GM11168 (cell line): Measurements from ENCODE around the gene RPEL1.
"Not testable (repeated sequence)": the region's sequence is repeated elsewhere in the genome, so short reads cannot be mapped to it uniquely, and the experiment has no call there.

ENCODE experiments used
- in situ Hi-C: fragments of 300-500 bp; cut with MboI; formaldehyde crosslinking; loops from one replicate; pipeline ENCODE4 v1.12.0; 2022; ENCODE audit warnings: low sequenced_read_pairs; ENCODE audit not compliant: unreplicated experiment

Gene RPEL1

DNA sequence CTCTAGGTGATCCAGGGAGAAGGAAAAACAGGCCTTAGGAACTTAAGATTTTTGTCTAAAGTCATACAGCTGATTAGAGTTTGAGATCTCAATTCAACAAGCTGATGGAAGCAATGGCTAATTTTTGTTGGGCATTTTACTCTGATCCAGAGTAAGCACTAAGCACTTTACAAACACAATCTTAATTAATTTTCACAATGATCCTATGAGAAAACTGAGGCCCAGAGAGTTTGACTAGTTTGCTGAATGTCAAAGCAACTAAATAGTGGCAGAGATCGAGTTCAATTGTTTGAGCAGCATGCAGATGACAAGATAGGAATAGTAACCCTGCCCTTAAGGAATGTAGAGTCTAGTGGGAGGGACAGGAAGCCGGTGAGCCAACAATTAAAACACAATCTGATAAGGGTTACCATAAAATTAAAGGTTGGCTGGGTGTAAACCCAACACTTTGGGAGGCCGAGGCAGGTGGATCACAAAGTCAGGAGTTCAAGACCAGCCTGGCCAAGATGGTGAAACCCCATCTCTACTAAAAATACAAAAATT, 13.5 kb upstream of the RPEL1 start:
- in situ Hi-C loops = loop anchor here (10.0 to 25.0 kb wide), 2 partner anchors 137 to 320 kb away; partner anchors contain the start of gene CNNM2

DNA sequence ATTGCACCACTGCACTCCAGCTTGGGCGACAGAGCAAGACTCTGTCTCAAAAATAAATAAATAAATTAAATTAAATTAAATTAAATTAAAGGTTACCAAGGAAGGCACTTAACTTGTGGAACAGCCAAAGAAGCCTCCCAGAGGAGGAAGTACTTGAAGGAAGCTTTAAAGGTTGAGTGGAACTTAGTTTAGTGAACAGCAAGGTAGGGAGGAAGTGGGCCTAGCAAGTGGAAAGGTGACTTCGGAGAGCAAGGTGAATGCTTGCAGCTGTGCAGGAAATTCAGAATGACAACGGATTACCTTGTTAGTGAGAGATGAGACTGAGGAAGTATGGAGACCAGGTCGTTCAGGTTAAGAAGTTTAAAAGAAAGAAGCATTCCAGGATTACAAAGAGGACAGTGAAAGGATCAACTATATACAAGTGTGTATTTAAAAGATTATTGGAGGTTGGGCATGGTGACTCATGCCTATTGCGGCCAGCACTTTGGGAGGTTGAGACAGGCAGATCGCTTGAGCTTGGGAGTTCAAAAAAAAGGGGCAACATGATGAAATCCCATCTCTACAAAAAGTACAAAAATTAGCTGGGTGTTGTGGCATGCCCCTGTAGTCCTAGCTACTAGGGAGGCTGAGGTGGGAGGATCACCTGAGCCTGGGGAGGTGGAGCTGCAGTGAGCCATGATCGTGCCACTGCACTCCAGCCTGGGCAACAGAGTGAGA, 12.8 kb upstream of the RPEL1 start:
- in situ Hi-C loops = loop anchor here (10.0 to 25.0 kb wide), 2 partner anchors 138 to 321 kb away; partner anchors contain the start of gene CNNM2

DNA sequence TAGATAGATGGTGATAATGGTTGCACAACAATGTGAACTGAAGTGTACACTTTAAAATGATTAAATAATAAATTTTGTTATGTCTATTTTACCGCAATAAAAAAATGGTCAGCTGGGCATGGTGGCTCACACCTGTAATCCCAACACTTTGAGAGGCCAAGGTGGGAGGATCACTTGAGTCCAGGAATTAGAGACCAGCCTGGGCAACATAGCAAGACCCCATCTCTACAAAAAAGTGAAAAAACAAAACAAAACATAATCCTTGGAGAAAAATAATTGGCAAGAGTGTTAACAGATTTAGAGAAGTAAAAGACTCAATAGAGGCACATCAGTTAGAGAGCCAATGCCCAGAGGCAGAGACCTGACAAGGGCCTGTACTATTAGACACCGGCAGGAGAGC, 9.9 kb upstream of the RPEL1 start:
- in situ Hi-C loops = loop anchor here (10.0 to 25.0 kb wide), 2 partner anchors 141 to 323 kb away; partner anchors contain the start of gene CNNM2

DNA sequence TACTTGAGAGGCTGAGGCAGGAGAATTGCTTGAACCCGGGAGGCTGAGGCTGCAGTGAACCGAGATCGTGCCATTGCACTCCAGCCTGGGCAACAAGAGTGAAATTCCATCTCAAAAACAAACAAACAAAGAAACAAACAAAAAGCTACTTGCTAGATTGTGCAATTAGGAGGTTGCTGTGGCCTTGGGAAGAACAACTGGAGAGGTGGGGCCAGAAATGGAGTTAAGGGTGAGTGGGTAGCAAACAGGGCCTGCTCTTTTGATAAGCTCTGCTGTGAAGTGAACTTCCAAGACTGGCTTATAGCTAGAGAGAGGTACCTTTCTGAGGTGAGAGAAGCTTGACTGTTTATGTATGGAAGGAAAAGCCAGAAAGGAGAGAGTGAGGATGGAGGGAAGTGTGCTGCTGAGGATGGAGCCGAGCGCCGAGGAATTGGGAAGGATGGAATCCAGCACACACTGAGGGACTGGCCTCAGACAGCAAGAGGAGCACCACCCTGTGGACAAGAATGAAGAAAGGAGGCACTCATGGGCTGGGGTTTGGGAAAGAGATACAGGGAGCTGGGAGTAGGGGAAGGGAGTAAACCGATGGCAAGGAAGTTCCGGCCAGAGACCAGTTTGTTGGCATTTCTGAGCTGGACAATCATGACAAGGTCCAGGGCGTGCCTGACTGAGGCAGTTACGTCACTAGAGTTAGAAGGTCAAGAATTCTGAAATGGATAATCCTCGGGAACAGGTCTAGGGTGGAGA, 7.0 kb upstream of the RPEL1 start:
- in situ Hi-C loops = loop anchor here (10.0 to 25.0 kb wide), 2 partner anchors 144 to 326 kb away; partner anchors contain the start of gene CNNM2

DNA sequence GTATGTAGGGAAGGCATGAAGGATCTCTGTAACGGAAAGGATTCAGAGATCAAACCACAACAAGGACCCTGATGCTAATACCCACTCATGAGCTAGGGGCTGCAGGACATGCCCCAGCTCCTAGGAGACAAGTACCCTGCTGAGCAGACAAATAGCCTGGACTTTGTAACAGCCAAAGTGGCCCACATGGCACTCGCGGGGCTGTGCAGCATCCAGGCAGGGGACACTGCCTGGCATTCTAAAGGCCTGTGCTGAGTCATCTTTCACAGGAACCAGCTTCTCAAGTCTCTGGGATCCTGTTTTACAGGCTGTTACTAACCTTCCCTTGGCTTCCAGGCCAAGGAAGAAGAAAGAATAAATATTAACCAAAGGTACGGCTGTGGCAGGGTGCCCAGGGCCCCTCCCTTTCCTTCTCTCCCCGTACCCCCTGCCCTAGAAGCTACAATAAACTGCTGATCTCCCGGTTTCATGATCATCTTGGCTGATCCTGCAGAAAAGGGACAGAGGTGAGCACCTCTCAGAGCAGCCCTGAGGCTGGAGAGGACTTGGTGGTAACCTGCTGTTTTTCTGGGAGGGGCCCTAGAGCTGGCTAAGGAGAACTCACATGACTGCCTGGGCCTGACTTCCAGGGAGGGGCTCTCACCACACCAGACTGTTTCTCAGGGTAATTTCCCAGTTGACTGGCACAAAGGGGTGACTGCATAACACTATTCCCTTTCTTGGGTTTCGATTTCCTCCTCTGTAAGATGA, 4.2 kb upstream of the RPEL1 start:
- in situ Hi-C loops = loop anchor here (25.0 kb wide), 1 partner anchor 329 kb away; the partner anchor contains the start of gene CNNM2

DNA sequence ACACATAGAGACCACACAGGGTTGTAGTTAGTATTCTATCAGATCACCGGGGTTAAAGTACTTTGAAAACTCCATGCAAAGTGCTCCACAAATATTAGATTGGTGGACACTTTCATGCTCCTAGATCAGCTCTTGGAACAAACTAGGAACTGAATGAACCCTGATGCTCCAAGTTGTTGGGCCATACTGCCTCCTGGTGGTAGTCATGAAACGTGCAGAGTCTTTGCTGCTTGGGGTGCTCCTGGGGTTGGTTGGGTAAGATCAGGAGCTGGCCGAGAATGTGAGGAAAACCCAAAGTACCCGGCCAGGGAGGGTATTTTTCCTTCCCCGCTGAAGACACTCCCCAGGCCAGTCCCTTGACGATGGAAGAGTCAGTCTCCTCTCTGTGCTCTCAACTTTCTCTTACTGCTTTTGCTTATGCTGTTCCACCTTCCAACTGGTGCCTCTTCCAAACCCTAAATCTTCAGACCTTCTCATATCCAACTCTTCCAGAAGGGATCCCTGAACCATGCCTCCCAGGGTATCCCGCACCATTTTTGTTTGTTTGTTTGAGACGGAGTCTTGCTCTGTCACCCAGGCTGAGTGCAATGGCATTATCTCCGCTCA, 918 bp upstream of the RPEL1 start:
- in situ Hi-C loops = loop anchor here (25.0 kb wide), 1 partner anchor 332 kb away; the partner anchor contains the start of gene CNNM2

DNA sequence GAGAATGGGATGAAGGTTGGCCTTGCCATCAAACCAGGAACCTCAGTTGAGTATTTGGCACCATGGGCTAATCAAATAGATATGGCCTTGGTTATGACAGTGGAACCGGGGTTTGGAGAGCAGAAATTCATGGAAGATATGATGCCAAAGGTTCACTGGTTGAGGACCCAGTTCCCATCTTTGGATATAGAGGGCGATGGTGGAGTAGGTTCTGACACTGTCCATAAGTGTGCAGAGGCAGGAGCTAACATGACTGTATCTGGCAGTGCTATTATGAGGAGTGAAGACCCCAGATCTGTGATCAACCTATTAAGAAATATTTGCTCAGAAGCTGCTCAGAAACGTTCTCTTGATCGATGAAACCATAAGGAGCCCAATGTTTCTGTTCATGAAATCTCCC, 637 bp downstream of the RPEL1 start:
- in situ Hi-C loops = loop anchor here (25.0 kb wide), 1 partner anchor 334 kb away; the partner anchor contains the start of gene CNNM2

DNA sequence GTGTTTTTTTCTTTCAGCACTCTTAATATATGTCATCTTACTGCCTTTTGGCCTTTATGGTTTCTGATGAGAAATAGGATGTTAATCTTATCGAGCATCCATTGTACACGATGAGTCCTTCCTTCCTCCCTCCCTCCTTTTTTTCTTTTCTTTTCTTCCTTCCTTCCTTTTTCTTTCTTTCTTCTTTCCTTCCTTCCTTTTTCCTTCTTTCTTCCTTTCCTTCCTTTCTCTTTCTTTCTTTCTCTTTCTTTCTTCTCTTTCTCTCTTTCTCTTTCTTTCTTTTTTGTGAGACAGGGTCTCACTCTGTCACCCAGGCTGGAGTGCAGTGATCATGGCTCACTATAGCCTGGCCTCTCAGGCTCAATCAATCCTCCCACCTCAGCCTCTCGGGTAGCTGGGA, 8.4 kb downstream of the RPEL1 start:
- in situ Hi-C loops = no loop called here

DNA sequence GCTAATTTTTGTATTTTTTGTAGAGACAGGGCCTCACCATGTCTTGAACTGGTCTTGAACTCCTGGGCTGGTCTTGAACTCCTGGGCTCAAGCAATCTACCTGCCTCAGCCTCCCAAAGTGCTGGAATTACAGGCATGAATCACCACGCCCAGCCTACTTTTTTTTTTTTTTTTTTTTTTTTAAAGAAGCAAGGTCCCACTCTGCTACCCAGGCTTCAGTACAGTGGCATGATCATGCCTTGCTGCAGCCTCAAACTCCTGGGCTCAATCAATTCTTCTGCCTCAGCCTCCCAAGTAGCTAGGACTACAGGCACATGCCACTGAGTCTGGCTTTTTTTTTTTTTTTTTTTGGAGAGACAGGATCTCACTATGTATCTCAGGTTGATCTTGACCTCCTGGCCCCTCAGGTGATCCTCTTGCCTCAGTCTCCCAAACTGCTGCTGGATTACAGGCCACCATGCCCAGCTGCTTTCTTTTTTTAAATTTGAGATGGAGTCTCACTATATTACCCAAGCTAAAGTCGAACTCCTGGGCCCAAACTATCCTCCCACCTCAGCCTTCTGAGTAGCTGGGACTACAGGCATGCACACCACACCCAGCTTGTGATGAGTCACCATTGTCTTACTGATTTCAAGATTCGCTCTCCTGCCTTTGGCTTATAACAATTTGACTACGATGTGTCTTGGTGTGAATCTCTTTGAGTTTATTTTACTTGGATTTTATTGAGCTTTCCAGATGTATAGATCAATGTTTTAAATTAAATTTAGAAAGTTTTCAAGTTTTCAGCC, 9.0 kb downstream of the RPEL1 start:
- in situ Hi-C loops = no loop called here

DNA sequence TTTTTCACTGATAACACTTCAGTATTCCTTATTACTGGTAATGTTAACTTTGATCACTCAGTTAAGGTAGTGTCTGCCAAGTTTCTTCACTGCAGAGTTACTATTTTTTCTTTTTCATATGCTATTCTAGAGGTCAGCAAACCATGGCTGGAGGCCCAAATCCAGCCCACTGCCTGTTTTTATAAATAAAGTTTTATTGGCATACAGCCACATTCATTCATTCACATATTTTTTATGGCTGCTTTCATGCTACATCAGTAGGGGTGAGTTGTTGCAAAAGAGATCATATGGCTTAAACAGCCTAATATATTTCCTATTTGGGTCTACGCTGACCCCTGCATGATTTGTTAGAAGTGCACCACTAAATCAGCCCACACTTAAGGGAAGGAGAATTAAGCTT, 10.9 kb downstream of the RPEL1 start:
- in situ Hi-C loops = no loop called here

DNA sequence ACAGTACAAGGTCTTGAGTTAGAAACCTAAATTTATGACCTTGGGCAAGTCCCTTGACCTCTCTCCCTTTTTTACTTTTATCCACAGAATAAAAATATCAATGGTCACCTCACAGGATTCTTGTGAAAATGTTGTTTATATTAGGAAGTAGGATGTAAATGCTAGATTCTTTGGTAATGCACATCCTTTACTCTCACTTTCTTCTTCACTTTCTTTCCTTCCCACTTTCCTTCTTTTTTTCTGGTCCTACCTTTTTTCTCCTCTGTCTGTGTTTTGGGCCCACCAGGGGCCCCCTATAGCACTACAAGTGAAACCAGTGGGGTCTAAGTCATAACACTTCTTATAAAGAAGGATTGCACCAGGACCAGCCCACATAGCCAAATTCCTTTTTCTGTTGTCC, 12.1 kb downstream of the RPEL1 start:
- in situ Hi-C loops = no loop called here

DNA sequence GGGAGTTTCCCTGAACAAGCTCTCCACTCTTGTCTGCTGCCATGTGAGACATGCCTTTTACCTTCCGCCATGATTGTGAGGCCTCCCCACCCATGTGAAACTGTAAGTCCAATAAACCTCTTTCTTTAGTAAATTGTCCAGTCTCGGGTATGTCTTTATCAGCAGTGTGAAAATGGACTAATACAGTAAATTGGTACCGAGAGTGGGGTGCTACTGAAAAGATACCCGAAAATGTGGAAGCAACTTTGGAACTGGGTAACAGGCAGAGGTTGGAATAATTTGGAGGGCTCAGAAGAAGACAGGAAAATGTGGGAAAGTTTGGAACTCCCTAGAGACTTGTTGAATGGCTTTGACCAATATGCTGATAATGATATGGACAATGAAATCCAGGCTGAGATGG, 13.2 kb downstream of the RPEL1 start:
- in situ Hi-C loops = not testable (repeated sequence)

DNA sequence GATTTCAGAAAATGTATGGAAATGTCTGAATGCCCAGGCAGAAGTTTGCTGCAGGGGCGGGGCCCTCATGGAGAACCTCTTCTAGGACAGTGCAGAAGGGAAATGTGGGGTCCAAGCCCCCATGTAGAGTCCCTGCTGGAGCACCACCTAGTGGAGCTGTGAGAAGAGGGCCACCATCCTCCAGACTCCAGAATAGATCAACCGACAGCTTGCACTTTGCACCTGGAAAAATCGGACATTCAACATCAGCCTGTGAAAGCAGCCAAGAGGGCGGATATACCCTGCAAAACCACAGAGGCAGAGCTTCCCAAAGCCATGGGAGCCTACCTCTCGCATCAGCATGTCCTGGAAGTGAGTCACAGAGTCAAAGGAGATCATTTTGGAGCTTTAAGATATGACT, 14.3 kb downstream of the RPEL1 start:
- in situ Hi-C loops = no loop called here

DNA sequence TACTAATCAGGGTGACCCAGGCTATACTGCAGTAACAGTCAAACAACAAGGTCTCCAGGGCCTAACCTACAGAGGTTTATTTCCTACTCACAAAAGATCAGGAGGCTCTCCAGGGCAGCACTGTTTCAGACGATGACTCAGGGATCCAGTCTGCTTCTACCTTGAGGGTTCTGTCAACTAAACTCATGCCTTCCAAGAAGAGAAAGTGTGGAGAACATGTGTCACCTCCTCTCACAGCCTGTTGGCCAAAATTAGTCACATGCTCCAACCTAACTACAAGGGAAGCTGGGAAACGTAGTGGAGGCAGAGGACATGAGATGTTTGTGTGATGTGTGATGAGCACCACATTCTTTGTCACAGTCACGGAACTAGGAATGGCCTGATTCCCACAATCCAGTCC, 16.5 kb downstream of the RPEL1 start:
- in situ Hi-C loops = no loop called here

DNA sequence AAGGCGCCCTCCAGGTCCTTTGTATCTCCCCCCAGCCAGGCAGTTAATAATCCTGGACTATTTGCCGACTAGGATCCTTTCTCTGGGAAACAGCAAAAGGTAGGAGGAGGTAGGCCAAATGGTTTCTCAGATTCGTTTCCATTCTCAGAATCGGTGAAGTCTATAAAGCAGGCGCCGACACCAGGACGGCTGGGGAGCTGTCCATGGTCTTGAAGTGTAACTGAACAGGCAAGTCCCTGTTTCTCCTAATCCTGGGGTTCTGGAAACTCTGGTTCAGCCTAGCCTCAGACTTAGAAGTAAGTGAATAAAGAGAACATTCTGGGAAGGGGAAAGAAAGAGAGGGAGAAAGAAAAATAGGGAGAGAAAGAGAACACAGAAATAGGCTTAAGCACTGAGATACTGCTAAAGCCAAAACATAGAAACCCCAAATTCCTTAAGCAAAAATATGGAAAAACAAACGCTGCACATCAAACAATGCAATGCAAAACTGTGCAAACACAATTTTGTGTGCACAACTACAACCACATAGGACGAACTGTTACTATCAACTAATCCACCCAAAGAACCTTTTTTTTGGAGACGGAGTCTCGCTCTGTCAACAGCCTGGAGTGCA, 20.1 kb downstream of the RPEL1 start:
- in situ Hi-C loops = no loop called here

DNA sequence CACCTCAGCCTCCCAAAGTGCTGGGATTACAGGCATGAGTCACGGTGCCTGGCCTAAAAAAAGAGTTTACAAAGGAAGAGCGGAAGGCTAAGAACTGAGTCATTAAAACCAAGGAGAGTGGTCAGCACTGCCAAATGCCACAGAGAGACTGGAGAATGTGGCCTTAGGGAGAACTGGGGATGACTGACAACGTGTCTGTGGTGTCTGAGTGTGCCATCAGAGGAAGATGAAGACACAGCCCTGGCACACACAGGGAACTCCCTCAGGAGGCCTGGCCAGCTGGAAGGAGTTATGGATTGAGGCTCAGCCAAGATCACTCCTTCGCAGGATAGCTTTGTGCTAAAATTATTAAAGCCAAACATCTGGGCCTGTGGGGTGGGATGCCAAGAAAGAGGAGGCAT, 27.4 kb downstream of the RPEL1 start:
- in situ Hi-C loops = no loop called here

DNA sequence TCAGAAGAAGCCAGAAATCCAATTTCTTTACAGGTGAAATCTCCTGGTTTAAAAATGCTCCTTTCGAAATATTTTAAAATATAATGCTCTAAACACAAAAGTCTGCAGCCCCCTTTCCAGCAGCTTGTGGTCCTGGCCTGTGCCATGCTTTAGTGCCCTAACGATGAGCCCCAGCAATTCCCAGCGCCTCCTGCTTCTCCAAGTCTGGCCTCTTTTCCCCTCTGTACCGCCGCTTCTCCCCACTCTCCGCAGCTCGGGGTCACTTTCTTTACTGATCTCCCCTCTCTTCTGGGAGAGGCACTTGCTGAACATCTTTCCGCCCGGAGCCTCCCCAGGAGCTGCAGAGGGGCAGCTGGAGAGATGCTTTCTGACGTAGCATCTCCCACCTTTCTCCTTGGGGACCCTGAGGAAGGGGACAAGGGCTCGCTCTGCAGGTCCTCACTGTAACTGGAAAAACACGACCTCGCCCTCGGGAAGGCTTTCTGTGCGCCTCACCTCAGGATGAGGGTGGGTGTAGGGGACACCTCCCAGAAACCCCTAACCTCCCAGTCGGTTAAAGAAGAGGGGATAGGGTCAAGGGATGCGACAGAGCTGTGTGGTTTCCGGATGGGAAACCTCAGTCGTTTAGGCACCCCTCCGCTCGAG, 30.7 kb downstream of the RPEL1 start:
- in situ Hi-C loops = no loop called here
